Transverse colon (tissue), 4 donors: ENCODE results near the gene OPTN.

Experiments
- EP300 ChIP-seq: sonication (generic); formaldehyde crosslinking; IDR thresholded peaks from one replicate; pipeline ENCODE4 v1.6.1; 2017; ENCODE audit warnings: antibody characterized with exemption, low read depth
- POLR2A ChIP-seq: fragments of 450-650 bp; IDR thresholded peaks from one replicate; pipeline ENCODE4 v1.6.1; 2016; ENCODE audit warnings: antibody characterized with exemption, mild to moderate bottlenecking, moderate library complexity
- POLR2AphosphoS5 ChIP-seq, 3 donors: sonication (generic); formaldehyde crosslinking; IDR thresholded peaks; one replicate each; pipeline ENCODE4 v1.6.1; 2016; ENCODE audit warnings: antibody characterized with exemption in 3 of 3
- TF ChIP-seq, protein P1 (sequence below), 5 experiments: fragments of 200-600 bp in 3 of 5; fragments of 450-650 bp in 2 of 5; sonication (generic) in 3 of 5; IDR thresholded peaks; 1 replicate in 2 of 5; 2 replicates in 3 of 5; pipeline ENCODE4 v1.5.1; 2016 to 2017; ENCODE audit warnings: antibody characterized with exemption in 5 of 5, inconsistent platforms in 3 of 5, mild to moderate bottlenecking in 2 of 5, moderate library complexity in 1 of 5

DNA sequence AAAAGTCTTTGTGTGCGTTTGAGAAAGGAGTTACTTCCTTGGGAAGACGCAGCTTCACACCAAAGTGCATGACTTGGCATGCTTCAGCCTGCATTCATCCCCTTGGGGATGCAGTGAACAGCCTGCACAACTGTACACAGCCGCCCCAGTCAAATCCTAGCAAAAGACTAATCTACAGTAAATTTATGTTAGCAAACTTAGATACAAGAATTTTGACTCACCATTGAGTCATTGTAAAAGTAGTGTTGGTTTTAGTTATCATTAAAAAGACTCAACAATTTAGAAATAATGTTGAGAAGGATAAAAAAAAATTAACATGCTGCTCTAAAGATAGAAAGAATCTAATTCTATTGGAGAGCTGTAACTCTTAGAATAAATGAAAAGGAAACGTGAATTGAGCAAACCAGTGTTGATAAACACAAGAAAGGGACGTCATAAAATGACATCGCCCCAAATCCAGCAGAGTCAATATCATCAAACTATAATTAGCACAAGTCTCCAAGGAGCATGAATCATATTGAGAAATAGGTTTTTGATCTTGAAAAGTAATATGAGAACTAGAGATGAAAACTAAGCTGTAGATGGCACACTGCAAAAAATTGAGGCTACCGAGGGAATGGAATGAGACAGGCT is 11.9 kb upstream of the OPTN start:
- TF ChIP-seq, protein P1, sequence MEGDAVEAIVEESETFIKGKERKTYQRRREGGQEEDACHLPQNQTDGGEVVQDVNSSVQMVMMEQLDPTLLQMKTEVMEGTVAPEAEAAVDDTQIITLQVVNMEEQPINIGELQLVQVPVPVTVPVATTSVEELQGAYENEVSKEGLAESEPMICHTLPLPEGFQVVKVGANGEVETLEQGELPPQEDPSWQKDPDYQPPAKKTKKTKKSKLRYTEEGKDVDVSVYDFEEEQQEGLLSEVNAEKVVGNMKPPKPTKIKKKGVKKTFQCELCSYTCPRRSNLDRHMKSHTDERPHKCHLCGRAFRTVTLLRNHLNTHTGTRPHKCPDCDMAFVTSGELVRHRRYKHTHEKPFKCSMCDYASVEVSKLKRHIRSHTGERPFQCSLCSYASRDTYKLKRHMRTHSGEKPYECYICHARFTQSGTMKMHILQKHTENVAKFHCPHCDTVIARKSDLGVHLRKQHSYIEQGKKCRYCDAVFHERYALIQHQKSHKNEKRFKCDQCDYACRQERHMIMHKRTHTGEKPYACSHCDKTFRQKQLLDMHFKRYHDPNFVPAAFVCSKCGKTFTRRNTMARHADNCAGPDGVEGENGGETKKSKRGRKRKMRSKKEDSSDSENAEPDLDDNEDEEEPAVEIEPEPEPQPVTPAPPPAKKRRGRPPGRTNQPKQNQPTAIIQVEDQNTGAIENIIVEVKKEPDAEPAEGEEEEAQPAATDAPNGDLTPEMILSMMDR (IDR thresholded peaks at IDR 0.05): no peak
- TF ChIP-seq POLR2A: no peak
- no peak for TF ChIP-seq EP300
- no peak for TF ChIP-seq POLR2AphosphoS5 (IDR thresholded peaks at IDR 0.05)
